Measurements from ENCODE around the gene DBET.
"Not testable (repeated sequence)": the region's sequence is repeated elsewhere in the genome, so short reads cannot be mapped to it uniquely, and the experiment has no call there.

DBET gene

GRCh38 chr4:190064342-190064741, at the start of gene DBET:
TSS of gene DBET (plus strand) at chr4:190064502.
- not testable (repeated sequence) for H3K27ac ChIP-seq (ENCODE audit: poor library complexity, severe bottlenecking); H3K36me3 ChIP-seq (ENCODE audit: low read depth); DNase-seq (ENCODE audit: low spot score); H3K4me3 ChIP-seq (ENCODE audit: severe bottlenecking); H3K27me3 ChIP-seq (ENCODE audit: insufficient read depth, poor library complexity, severe bottlenecking); H3K4me1 ChIP-seq (ENCODE audit: insufficient read depth, poor library complexity, severe bottlenecking); H3K9me3 ChIP-seq (ENCODE audit: severe bottlenecking)
- ATAC-seq (ENCODE audit: low read depth), result peak; percentile 35; the same call in 1 of the 3 replicates

- DNase-seq (ENCODE audit: low spot score) (no peak), ATAC-seq (ENCODE audit: low read depth) (peak; percentile 72)
- Histone ChIP-seq H3K27ac (ENCODE audit: poor library complexity, severe bottlenecking) (no peak overlapping the region), H3K36me3 (ENCODE audit: low read depth) (no peaks in the 10 kb centered on the region), H3K4me3 (ENCODE audit: severe bottlenecking) (peak overlapping the region; percentile 39), H3K27me3 (ENCODE audit: insufficient read depth, poor library complexity, severe bottlenecking) (peaks cover 60% of the 10 kb centered on the region), H3K4me1 (ENCODE audit: insufficient read depth, poor library complexity, severe bottlenecking) (no peaks in the 10 kb centered on the region), H3K9me3 (ENCODE audit: severe bottlenecking) (no peaks in the 10 kb centered on the region)
- no peak for TF ChIP-seq CTCF (IDR thresholded peaks at IDR 0.05; ENCODE audit: poor library complexity, severe bottlenecking)
These were observed 49.3 kb upstream of the DBET start for GRCh38 chr4:190014771-190015537.

GRCh38 chr4:190015538-190016368, 48.5 kb upstream of the DBET start:
- no peaks in the 10 kb centered on the region for H3K36me3 ChIP-seq (ENCODE audit: low read depth)
- ATAC-seq (ENCODE audit: low read depth), result no peak
- no peak for DNase-seq (ENCODE audit: low spot score)
- peaks cover 68% of the 10 kb centered on the region for H3K27me3 ChIP-seq (ENCODE audit: insufficient read depth, poor library complexity, severe bottlenecking)
- no peak for TF ChIP-seq CTCF (IDR thresholded peaks at IDR 0.05; ENCODE audit: poor library complexity, severe bottlenecking)
- no peaks in the 10 kb centered on the region for H3K9me3 ChIP-seq (ENCODE audit: severe bottlenecking)
- H3K4me1 ChIP-seq (ENCODE audit: insufficient read depth, poor library complexity, severe bottlenecking), result no peaks in the 10 kb centered on the region
- no peak overlapping the region for H3K27ac ChIP-seq (ENCODE audit: poor library complexity, severe bottlenecking)
- peak overlapping the region; percentile 39 for H3K4me3 ChIP-seq (ENCODE audit: severe bottlenecking)

- no peak overlapping the region for H3K4me3 ChIP-seq (ENCODE audit: severe bottlenecking)
- ATAC-seq (ENCODE audit: low read depth), result no peak
These were observed 47.7 kb upstream of the DBET start for GRCh38 chr4:190016369-190017289.

More at GRCh38 chr4:190016369-190017289, 47.7 kb upstream of the DBET start:
- H3K4me1 ChIP-seq (ENCODE audit: insufficient read depth, poor library complexity, severe bottlenecking), result no peaks in the 10 kb centered on the region
- TF ChIP-seq CTCF (IDR thresholded peaks at IDR 0.05; ENCODE audit: poor library complexity, severe bottlenecking), result no peak
- no peaks in the 10 kb centered on the region for H3K36me3 ChIP-seq (ENCODE audit: low read depth)
- peaks cover 76% of the 10 kb centered on the region for H3K27me3 ChIP-seq (ENCODE audit: insufficient read depth, poor library complexity, severe bottlenecking)
- no peaks in the 10 kb centered on the region for H3K9me3 ChIP-seq (ENCODE audit: severe bottlenecking)
- no peak for DNase-seq (ENCODE audit: low spot score)
- no peak overlapping the region for H3K27ac ChIP-seq (ENCODE audit: poor library complexity, severe bottlenecking)

All from RWPE2 (cell line).